ENCODE results near the gene CST4.
"Not testable (repeated sequence)": the region's sequence is repeated elsewhere in the genome, so short reads cannot be mapped to it uniquely, and the experiment has no call there.

The CST4 gene

GRCh38 chr20:23641936-23642751 lies 46.7 kb downstream of the CST4 start:
- DNase-seq (ENCODE audit: low read depth in 2 of 2), result no peak

- no peak for DNase-seq (ENCODE audit: low read depth in 2 of 2)
These were observed 47.9 kb downstream of the CST4 start for GRCh38 chr20:23640671-23641667.

GRCh38 chr20:23640018-23640601 lies 48.7 kb downstream of the CST4 start:
- DNase-seq (ENCODE audit: low read depth in 2 of 2), result no peak

GRCh38 chr20:23639490-23639958 lies 49.3 kb downstream of the CST4 start:
- no peak for DNase-seq (ENCODE audit: low read depth in 2 of 2)

- DNase-seq (ENCODE audit: low read depth in 2 of 2), result no peak
These were observed 50.5 kb downstream of the CST4 start for GRCh38 chr20:23638309-23638708.

GRCh38 chr20:23637282-23638221 lies 51.3 kb downstream of the CST4 start, which contains the start of gene CST3:
CST3 (minus strand) TSS chr20:23637955; CDS start chr20:23637862, 93 bp downstream.
- peak in 1 of 2 experiments; percentile 8 for DNase-seq (ENCODE audit: low read depth in 2 of 2)

GRCh38 chr20:23636908-23637281 lies 51.9 kb downstream of the CST4 start:
- DNase-seq (ENCODE audit: low read depth in 2 of 2), result no peak

GRCh38 chr20:23636182-23636907 lies 52.5 kb downstream of the CST4 start:
- no peak for DNase-seq (ENCODE audit: low read depth in 2 of 2)

- DNase-seq (ENCODE audit: low read depth in 2 of 2), result not testable (repeated sequence)
These were observed 53.1 kb downstream of the CST4 start for GRCh38 chr20:23635768-23636090.
